Hepatocyte (in vitro differentiated cells): ENCODE results near the gene ZNF653.

Experiments used
- CTCF ChIP-seq: fragments of 200-600 bp; sonication (generic); IDR thresholded peaks from 2 replicates; pipeline ENCODE4 v1.5.1; 2016; ENCODE audit warnings: antibody characterized with exemption, mild to moderate bottlenecking; ENCODE audit not compliant: poor library complexity
- EZH2 ChIP-seq: fragments of 200-600 bp; sonication (generic); IDR thresholded peaks from 2 replicates; pipeline ENCODE4 v1.6.1; 2016; ENCODE audit warnings: antibody characterized with exemption, mild to moderate bottlenecking, borderline replicate concordance
- EZH2phosphoT487 ChIP-seq: fragments of 200-600 bp; sonication (generic); IDR thresholded peaks from one replicate; pipeline ENCODE4 v1.6.1; 2018; ENCODE audit warnings: antibody characterized with exemption, mild to moderate bottlenecking, low read depth, moderate library complexity; ENCODE audit not compliant: unreplicated experiment, severe bottlenecking

- TF ChIP-seq CTCF (no peak), EZH2phosphoT487 (no peak), EZH2 (no peak)
These were observed 49.6 kb upstream of the ZNF653 start for GRCh38 chr19:11555246-11555645.
